HG02870 (cell line): Measurements from ENCODE around the gene IFT43.
A peak's percentile ranks its signal among the peaks of the same experiment; 100 is the strongest.

ENCODE experiments used
- ATAC-seq: cut with Tn5 transposase; IDR thresholded peaks from one replicate; pipeline ENCODE4 v1.9.1; 2021; ENCODE audit warnings: mild to moderate bottlenecking, moderate library complexity; ENCODE audit not compliant: unreplicated experiment

Gene IFT43

DNA sequence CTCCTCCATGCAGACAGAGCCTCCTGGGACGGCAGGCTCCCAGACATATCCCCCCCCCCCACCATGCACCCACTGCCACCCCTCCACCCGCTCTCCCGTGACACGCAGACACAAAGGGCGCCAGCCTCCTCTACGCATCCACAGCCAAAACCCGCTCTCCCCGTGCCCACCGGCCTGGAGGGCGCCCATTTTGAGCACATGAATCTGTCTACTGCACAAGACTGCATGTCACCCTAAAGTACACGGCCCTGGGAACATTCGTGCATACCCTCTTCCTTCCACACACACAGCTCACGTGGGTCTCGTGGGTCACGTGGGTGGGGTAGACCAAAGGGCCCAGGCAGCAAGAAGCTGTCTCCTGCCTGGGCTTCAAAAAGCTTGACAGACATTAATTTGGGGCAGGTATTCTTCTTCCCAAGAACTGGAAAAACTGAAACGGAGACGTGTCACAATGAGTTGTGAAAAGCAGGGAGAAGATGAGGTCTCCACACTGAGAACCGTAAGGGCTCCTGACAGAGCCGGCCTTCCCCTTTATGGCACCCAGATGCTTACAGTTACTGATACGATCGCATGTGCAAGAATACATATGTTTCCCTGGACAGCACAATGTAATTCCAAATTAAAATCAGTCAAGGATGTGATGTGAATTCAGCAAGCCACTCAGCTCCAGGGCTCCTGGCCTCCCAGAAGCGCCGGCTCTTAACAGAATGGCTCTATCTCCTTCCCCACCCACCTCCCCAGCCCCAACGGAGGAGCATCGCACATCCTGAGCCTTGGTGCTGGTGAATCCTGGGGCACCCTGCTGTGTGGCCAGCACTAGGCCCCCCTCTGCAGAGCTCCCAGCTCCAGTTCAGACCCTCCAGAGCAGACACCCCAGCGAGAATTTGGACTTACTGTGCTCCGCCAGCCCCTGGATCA, 5.7 kb upstream of the IFT43 start:
- no peak for ATAC-seq

DNA sequence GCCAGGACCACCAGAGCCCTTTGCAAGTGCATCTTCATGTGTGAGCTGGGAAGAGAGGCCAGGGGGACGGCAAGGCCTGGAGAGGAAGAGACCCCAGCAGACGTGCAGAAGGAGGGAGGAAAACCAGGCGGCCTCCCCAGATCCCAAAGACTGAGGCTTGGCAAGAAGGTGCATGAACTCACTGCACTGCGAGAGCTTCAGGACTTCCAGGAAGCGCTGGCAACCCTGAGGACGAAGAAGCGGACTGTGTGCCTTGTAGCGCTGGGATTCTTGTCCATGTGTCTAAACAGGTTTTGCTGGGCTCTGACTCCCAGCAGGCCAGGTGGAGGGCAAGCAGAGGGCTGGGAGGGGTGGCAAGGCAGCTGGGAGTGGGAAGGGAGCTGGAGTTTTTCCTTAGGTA, 4.7 kb upstream of the IFT43 start:
- no peak for ATAC-seq

DNA sequence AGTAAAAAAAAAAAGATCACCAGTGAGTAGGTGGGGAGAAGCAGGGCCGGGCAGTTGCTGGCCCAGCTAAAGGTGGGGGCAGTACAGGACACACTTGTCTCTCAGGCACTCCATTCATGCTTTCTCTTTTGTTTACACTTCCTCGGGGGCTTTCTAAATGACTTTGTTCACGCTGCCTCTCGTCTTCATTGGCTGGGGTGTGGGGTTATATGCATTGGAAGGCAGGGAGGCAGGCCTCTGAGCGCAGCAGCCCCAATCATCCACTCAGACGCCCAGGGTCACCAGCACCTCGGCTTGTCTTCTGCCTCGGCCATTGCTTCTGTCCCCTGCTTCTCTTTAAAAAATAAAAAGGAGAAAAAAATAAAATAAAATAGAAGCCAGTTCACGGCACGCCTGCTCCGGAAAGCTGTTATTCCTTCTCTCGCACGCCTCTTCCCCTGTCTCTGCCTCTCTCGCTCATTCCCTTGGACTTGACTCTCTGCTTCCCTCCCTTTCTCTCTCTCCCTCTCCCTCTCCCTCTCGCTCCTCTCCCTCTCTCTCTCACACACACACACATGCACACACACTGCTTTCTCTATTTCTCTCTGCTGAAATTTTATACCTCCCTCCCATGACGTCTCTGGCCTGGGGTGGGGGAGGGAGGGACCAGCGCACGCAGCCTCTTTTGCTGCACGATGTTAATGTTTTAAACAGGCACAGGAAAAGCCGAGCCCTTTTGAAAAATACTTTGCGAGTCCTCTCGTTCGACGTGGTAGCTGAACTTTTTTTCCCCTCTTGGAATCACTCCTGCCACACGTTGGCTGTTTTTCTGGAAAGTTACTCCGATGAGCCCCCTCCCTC, 3.9 kb upstream of the IFT43 start, which contains the start of gene TGFB3:
Gene TGFB3 (minus strand): TSS at position 570 of the 840 bp plus-strand sequence. CDS start 1,102 bp downstream, outside the sequence.
- ATAC-seq, result peak; percentile 42

DNA sequence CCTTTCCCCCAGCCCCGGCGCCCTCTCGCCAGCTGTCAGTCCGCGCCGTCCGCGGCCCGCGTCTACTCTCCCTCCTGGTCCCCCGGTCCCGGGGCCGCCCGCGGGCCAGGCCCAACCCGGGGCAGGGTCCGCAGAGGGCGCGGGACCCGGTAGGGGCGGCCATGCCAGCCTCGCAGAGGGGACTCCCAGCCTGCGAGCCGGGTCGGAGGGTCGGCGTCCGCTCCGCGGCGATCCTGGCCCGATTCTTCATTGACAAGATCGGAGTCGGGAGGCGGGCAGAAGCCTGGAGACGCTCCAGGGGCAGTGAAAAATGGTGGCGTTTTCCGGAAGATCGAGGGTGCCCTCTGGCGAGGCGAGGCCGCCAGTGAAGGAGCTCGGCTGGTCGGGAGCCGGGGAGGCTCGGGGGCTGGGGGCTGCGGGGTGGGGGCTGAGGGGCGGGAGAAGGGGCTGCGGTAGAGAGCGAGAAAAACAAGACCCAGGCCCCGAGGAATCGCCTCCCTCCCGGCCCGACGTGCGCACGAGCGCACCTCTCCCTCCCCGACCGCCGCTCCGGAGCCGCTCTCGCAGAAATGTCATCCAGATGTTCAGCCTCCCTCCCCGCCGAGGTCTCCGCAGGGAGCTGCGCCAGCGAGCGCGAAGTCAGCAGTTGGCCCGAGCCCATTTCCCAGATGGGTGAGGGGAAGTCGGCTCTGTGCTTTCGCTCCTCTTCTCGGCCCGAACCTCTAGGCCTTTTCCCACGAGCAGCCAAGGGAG, 3.1 kb upstream of the IFT43 start:
- ATAC-seq, result peak; percentile 48

DNA sequence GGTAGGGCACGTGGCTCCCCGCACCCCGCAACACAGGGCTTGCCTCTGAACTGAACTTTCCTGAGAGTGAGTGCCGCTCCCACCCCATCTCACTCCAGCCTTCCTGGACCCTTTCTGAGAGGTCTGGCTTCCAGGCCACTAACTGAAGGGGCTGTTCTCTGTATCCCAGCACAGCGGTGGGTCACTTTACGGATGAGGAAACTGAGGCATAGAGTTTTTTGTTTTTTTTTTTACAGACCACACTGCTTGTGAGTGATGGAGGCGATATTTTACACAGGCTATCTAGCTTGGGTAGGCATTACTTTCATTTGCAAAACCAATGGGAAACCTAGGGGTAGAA, 2.6 kb upstream of the IFT43 start:
- no peak for ATAC-seq

DNA sequence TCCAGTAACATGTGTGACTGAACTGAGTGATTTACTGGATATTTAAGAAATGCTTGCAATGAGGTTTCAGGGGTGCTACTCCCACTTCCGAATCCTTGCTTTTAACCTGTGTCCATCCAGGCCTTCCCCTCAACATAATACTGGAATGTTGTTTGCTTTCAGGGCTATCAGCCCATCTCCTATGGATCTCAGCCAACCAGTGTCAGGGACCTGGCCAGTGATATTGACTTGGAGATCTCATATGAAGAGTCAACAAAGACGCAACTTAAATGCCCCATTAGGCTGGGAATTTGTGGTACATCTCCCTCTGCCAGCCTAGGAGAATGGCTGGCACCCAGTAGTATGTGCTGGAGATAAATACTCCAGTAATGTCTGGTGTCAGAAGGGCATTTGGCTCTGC, 889 bp upstream of the IFT43 start:
- ATAC-seq, result no peak

DNA sequence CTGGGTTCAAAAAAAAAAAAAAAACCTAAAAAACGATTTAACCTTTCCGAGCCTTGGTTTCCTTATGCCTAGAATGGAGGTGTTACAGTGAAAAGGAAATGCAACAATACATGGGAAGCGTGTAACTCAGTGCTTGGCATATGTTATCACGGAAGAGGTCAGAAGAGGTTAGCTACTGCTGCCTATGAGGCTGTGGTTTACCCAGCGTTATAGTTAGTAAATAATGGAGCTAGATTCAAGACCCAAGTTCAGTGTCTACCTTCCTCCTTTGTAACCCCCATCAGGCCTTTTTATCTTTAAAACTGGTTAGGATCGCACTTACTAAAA, 839 bp downstream of the IFT43 start:
- no peak for ATAC-seq

DNA sequence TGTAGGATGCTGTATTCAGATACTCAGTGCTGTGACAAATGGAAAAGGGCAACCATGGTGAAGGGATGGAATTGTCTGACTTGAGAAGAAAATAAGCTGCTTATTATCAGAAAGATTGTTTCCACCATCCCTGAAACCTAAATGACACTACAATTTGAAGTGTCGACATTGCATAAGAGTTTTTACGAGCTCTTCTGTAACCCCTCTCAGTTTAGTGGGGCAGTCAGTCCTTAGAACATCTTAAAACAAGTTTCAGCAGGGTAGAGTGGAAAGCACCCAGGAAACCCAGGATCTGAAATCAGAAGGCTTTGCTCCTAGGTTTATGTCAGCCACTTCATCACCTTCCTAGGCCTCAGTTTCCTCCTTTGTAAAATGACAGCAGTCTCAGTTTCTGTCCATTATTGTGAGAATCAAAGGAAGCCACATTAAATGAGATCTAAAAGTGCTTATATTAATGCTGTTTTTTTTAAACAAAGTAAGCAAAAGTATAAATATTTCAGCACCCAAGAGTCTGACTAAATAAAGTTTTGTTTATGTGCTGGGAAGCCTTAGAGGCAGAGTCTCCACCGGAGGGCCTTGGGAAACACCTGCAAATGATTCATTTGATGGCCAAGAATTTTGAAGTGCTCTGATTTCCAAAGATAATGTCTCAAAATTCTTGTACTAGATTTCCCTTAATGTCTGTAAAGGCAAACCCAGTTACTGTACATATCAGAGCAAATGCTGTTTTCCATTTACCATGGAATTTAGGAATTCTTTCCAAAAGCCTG, 1.8 kb downstream of the IFT43 start:
- ATAC-seq, result no peak

DNA sequence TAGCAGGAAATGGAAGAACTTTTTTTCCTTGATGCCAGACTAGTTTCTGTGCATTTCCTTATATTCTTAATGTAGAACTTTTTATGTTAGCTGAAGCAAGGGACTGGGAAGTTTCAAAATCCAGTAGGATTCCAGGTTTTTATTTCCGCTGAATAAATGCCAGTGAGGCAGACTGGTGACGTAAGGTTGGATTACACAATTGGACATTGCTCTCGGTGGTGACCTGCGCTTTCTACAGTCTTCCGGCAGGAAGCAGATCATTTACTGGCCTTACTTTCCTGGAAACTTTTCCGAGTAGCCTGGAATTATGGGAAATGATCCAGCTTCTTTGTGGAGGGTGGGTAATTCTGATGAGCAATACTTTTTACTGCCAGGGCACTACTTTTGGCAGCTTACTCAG, 3.6 kb downstream of the IFT43 start:
- no peak for ATAC-seq

DNA sequence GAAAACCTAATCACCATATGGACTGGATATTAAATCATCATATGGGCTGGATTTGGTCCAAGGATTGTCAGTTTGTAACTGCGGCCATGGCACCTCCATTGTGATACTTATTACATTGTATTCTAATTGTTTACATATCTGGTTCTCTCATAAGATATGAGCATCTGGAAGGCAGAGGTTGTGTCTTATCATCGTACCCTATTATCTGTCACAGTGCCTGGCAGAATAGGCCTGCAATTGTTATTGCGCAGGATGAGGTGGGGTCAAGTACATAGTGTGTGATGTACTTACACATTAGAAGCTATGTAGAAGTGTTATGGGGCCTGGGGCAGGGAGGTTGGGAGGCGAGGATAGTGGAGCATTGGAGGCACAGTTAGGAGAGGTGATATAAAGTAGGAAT, 4.7 kb downstream of the IFT43 start:
- no peak for ATAC-seq

DNA sequence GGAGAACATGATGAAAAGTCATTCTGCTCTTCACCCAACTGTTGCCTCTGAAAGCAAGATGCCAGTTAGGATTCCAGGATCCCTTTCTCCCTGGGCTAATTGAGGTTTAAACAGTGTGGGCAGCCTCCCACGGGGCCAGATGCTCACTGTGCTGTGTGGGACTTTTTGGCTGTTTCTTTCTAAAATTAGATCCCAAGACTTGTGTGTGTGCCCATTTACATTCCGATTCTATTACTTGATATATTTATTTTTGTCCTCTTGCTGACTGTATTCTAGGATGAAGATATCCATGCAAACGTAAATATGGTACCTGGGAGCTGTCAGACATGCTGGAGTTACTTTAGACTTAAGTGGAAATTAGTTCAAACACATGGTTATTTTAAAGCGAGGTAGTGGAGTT, 6.2 kb downstream of the IFT43 start:
- ATAC-seq, result no peak

DNA sequence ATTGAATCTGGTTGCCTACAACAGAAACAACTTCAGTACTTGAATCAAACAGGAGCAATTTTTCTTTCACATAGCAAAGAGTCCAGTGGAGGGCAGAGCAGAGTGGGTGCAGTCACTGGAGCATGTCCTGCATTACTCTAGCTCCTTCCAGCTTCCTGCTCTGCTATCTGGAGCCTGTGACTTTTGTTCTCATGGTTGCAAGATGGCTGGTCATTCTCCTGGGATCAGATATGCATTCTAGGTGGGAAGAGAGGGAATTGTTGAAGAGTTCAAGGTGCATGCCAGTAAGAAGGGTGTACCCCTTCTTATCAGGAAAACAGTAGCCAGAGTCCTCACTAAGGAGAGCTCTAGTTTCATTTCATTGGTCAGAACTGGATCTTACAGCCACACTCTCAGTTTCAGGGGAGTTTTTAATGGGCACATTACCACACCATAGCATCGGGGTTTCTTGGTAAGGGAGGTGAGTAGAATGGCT, 8.0 kb downstream of the IFT43 start:
- ATAC-seq, result no peak

DNA sequence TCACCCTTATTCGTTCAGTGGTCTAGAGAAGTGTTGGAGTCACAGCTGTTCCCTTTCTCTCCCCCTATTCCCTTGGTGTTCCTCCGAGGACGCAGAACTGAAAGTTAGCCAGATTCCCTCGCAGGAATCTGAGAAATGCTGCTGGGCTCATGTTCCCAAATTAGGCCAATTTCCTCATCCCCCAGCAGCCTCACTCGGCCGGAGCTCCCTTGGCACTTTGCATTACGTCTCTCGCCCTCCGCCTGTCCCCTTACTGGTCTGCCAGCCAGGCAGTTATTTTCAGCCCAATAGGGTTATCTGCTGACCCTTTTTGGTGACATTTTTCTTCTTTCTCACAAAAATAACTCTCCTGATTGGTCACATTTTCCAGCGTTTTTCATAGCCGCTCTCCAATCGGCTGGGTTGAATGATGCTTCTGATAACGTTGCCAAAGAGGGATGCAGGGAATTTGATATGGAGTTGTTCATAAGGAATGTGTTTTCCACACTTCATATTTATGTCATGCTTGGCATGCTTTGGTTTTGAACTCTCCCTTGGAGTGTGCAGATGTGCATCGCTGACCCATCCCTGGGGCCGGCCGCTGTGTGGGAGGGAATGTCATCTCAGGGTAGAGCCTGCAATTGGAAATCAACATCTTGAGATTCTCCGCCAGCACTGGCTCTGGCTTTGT, 9.9 kb downstream of the IFT43 start:
- ATAC-seq, result no peak

DNA sequence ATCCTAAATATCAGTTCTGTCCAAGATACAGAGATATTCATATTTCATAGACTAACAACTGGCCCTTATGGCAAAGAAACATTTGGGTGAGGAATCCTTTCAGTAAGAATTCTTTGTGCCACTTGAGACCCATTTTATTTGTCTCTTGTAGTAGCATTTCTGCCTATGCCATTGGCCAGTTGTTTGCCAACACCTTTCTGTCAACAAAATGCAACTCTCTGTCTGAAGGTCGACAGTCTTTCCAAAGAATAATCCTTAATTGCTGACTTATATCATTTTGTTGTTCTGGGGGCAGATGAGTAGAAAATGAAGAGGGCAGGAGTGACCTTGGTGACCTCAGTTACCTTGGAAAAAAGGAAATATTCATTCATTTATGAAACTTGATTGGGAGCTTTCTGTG, 10.9 kb downstream of the IFT43 start:
- no peak for ATAC-seq

DNA sequence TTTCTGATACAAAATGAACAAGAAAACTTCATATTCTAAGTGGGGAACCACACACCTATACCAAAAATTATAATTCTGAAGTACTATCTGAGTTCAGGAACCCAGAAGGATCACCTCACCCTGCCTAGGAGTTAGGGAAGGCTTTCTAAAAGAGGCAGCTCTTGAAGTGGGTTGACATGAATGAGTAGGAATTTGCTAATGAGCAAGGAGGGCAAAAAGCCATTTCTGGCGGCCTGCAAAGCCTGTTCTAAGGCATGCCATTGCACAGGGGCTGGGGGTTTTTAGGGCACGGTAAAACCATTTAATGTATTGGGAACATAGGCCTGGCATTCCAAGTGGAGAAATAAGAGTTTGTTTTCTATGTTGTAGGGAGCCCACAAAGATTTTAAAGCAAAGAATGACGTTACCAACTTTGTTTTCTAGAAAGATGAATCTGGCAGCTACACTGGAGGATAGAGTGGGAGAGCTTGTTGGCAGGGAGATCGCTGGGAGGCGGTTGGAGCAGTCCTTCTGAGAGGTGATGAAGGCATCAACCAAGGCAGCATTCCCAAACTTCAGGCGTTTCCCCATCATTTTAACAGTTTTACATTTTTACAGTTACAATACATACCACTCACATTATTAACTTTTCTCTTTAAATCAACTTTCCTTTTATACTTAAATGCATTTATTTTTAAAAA, 14.1 kb downstream of the IFT43 start:
- no peak for ATAC-seq

DNA sequence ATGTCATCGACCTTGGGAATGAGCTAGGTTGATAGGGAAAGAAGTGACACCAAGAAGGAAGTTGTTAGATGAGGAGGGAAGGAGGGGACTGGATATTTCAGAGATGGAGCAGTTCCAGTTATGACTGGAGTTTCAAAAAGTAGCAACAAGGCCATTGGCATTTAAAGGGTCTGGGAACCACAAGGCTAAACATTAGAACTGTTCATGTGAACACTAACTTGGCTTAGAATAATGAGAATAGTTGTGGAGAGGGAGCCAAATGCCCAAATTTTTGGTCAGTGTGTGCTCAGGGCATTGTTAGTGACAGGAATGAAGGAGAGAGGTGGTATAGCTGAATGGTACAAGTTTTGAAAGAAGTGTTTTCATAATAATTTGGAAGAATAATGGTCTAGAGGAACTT, 16.8 kb downstream of the IFT43 start:
- ATAC-seq, result no peak

DNA sequence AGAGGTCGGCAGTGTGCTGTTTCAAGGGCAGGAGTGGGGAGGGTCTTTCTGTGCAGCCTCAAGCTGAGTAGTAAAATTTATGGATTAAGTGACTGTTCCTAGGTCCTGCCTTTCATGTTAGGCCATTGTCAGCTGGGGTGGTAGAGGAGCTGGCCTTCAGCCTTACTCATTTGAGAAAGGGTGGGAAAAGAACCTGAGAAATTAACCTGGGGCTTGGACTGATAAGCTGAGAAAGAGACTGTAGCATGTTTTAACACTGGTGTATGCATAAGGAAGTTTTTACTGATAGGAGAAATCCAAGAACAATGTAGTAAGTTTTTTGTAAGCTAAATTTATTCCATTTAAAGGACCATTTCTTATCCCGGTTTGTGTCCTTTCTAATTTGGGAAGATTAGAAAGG, 20.7 kb downstream of the IFT43 start:
- ATAC-seq, result no peak

DNA sequence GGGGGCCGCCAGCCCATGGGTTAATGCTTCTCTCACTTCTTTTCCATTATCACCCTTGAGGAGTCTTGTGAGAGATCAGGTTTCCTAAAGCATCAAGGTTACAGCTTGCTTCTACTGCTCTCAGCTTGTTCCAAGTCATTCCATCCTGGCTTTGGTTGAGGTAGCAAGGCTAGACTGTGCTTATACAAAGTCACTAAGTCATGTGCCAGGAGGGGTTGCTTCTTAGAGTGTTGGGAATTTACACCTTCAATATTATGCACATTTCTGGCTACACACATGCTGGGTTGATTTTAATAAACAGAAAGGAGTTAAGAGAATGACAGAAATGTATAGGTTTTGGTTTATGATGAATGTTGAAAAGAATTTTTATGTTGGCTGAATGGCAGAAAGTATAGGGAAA, 21.8 kb downstream of the IFT43 start:
- no peak for ATAC-seq

DNA sequence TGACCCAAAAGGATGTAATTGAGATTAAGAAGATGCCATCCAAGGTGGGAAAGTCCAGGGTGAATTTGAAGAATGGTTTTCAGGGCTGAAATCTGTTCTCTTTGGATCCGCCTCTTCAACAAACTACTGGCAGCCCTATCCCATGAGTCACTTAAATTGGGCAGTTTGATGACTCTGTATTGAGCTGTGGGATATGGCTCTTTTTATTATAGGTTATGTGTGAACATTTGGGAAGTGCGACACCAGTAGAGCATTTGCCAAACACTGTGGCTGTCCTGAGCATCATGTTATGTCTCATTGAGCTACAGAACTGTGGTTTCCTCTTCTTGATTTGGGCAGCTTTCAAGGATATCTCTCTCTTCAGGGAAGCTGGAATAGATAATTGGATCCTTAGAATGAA, 22.3 kb downstream of the IFT43 start:
- ATAC-seq, result no peak
